ENCODE results near the gene PARD3. TPM values are rescaled to one million over a fixed set of nuclear protein-coding genes. Genes with fewer than 3 reads are reported as not detected.

Gene PARD3
- total RNA-seq, 2 experiments from 2014 or later, result 0.53 to 0.71 TPM

DNA sequence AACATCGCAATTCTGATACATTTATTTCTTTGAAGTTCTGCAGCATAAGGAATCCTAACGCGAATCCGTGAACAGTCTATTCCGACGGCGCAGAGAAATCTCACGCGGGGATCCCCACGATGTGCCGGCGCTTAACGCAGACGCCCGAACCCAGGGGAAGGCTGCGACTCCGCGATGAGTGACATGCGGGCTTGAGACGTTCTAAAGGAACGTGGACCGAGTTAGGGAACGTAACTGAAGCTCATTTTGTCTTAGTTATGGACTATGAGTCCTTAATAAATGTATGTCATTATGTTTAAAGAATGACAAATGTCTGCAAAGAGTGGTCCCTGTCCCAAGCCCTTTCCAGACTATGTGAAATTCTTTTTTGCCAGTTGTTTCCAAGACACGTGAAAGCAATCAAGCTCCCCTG is 995 bp upstream of the PARD3 start:
- H3K4me3 Mint-ChIP-seq, result peak overlapping the region; percentile 78
- ChIA-PET CTCF (no interaction called here), POLR2A (no interaction called here)
- Histone ChIP-seq H3K9me3 (ENCODE audit: control insufficient read depth in 1 of 2, insufficient read depth in 1 of 2, low read length in 2 of 2) (no peaks in the 10 kb centered on the region), H3K36me3 (ENCODE audit: insufficient read depth, low read length) (no peaks in the 10 kb centered on the region), H3K27ac (ENCODE audit: low read depth in 1 of 2, low read length in 2 of 2) (no peak overlapping the region), H3K4me1 (ENCODE audit: insufficient read depth, low read length) (peaks cover 9% of the 10 kb centered on the region), H3K27me3 (ENCODE audit: control insufficient read depth in 1 of 2, insufficient read depth in 2 of 2, low read length in 2 of 2) (peaks cover 14 to 49% of the 10 kb centered on the region in 2 experiments), H3K4me3 (ENCODE audit: low read length) (peak overlapping the region; percentile 20)
- no peaks in the 10 kb centered on the region for H3K9me3 Mint-ChIP-seq
- no peak overlapping the region for H3K27ac Mint-ChIP-seq
- H3K4me1 Mint-ChIP-seq (ENCODE audit: low read depth), result peaks cover 11% of the 10 kb centered on the region
- peaks cover 64% of the 10 kb centered on the region for H3K27me3 Mint-ChIP-seq
- TF ChIP-seq, protein P1, sequence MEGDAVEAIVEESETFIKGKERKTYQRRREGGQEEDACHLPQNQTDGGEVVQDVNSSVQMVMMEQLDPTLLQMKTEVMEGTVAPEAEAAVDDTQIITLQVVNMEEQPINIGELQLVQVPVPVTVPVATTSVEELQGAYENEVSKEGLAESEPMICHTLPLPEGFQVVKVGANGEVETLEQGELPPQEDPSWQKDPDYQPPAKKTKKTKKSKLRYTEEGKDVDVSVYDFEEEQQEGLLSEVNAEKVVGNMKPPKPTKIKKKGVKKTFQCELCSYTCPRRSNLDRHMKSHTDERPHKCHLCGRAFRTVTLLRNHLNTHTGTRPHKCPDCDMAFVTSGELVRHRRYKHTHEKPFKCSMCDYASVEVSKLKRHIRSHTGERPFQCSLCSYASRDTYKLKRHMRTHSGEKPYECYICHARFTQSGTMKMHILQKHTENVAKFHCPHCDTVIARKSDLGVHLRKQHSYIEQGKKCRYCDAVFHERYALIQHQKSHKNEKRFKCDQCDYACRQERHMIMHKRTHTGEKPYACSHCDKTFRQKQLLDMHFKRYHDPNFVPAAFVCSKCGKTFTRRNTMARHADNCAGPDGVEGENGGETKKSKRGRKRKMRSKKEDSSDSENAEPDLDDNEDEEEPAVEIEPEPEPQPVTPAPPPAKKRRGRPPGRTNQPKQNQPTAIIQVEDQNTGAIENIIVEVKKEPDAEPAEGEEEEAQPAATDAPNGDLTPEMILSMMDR (IDR thresholded peaks at IDR 0.05), result no peak
- intact Hi-C loops (cut with DNase I, micrococcal nuclease), result no loop called here
- H3K36me3 Mint-ChIP-seq (ENCODE audit: low read depth), result no peaks in the 10 kb centered on the region
- DNase-seq (peak in 1 of 14 experiments; percentile 5), ATAC-seq (ENCODE audit: poor library complexity) (no peak)

DNA sequence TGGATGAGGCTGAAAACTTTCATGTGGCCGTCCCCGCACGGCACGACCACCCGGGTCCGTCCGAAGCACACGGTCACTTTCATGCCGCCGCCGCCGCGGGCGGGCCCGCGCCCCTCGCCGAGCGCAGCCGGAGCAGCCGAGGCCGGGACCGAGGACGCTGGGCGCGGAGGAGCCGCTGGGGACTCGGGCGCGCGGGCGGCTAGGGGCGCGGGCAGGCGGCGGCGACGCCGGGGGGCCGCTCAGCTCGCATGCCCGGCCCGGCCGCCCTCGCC is 247 bp downstream of the PARD3 start:
- no peak overlapping the region for H3K4me3 Mint-ChIP-seq
- TF ChIP-seq, protein P1 (IDR thresholded peaks at IDR 0.05), result no peak
- Histone ChIP-seq H3K4me3 (ENCODE audit: low read length) (no peak overlapping the region), H3K27ac (ENCODE audit: low read depth in 1 of 2, low read length in 2 of 2) (no peak overlapping the region), H3K9me3 (ENCODE audit: control insufficient read depth in 1 of 2, insufficient read depth in 1 of 2, low read length in 2 of 2) (no peaks in the 10 kb centered on the region), H3K27me3 (ENCODE audit: control insufficient read depth in 1 of 2, insufficient read depth in 2 of 2, low read length in 2 of 2) (peaks cover 14 to 49% of the 10 kb centered on the region in 2 experiments), H3K4me1 (ENCODE audit: insufficient read depth, low read length) (peaks cover 9% of the 10 kb centered on the region), H3K36me3 (ENCODE audit: insufficient read depth, low read length) (no peaks in the 10 kb centered on the region)
- peaks cover 11% of the 10 kb centered on the region for H3K4me1 Mint-ChIP-seq (ENCODE audit: low read depth)
- H3K27ac Mint-ChIP-seq, result no peak overlapping the region
- no peak for ATAC-seq (ENCODE audit: poor library complexity)
- ChIA-PET CTCF (no interaction called here), POLR2A (no interaction called here)
- H3K27me3 Mint-ChIP-seq, result peaks cover 67% of the 10 kb centered on the region
- intact Hi-C loops (cut with DNase I, micrococcal nuclease), result no loop called here
- no peaks in the 10 kb centered on the region for H3K36me3 Mint-ChIP-seq (ENCODE audit: low read depth)
- no peak for DNase-seq
- no peaks in the 10 kb centered on the region for H3K9me3 Mint-ChIP-seq

DNA sequence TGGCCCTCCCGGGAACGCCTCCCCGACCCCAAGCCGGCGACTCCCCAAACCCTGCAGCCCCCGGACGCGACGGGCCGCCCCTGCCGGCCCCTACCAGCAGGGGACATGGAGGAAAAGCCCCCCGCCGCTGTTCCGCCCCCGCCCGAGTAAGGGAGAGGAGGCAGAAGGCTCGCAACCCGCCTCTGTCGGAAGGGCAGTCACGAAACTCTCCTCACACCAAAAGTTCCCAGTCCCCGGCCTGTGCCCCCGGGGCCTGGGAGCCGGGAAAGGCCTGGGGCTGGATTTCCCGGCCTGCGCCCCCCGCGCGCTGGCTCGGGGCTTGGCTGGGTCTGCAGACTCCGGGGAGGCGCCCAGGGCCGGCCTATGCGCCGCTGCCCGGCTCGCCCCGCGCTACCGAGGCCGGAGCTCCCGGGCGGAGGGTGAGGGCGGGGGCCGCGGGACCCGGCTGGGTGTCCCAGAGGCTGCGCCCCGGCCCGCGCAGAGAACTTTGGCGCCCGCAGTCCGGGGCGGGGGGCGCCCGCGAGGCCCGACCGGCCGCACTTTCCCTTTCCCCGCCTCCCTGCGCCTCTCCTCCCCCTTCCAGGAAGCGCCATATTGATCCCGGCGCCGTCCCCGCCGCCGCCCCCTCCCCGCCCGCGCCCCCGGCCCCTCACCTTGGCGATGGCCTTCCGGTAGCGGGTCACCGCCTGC is 728 bp downstream of the PARD3 start:
- no peak for ATAC-seq (ENCODE audit: poor library complexity)
- Histone ChIP-seq H3K27ac (ENCODE audit: low read depth in 1 of 2, low read length in 2 of 2) (no peak overlapping the region), H3K9me3 (ENCODE audit: control insufficient read depth in 1 of 2, insufficient read depth in 1 of 2, low read length in 2 of 2) (no peaks in the 10 kb centered on the region), H3K4me1 (ENCODE audit: insufficient read depth, low read length) (peaks cover 9% of the 10 kb centered on the region), H3K4me3 (ENCODE audit: low read length) (peak overlapping the region; percentile 2), H3K27me3 (ENCODE audit: control insufficient read depth in 1 of 2, insufficient read depth in 2 of 2, low read length in 2 of 2) (peaks cover 17 to 49% of the 10 kb centered on the region in 2 experiments), H3K36me3 (ENCODE audit: insufficient read depth, low read length) (no peaks in the 10 kb centered on the region)
- Mint-ChIP-seq H3K4me1 (ENCODE audit: low read depth) (peaks cover 12% of the 10 kb centered on the region), H3K27ac (no peak overlapping the region), H3K36me3 (ENCODE audit: low read depth) (no peaks in the 10 kb centered on the region), H3K4me3 (peak overlapping the region; percentile 77), H3K27me3 (peaks cover 63% of the 10 kb centered on the region), H3K9me3 (no peaks in the 10 kb centered on the region)
- intact Hi-C loops (cut with DNase I, micrococcal nuclease), result no loop called here
- ChIA-PET POLR2A (no interaction called here), CTCF (no interaction called here)
- TF ChIP-seq, protein P1 (IDR thresholded peaks at IDR 0.05), result no peak
- DNase-seq, result no peak
